ENCODE results near the gene ENAH.

Gene ENAH

GRCh38 chr1:225440380-225441221, 212.3 kb downstream of the ENAH start:
- Mint-ChIP-seq H3K27me3 (no peaks in the 10 kb centered on the region), H3K4me1 (ENCODE audit: low read depth in 2 of 2) (peaks cover 34 to 39% of the 10 kb centered on the region in 2 donors), H3K4me3 (no peak overlapping the region), H3K36me3 (ENCODE audit: insufficient read depth) (peaks cover 12% of the 10 kb centered on the region), H3K27ac (no peak overlapping the region), H3K9me3 (no peaks in the 10 kb centered on the region)
- no peak for DNase-seq
- no peak for ATAC-seq (replicated peaks)

- no peaks in the 10 kb centered on the region for H3K36me3 Mint-ChIP-seq (ENCODE audit: insufficient read depth)
- peak overlapping the region in 1 of 2 donors; percentile 41 for H3K27ac Mint-ChIP-seq
- H3K4me1 Mint-ChIP-seq (ENCODE audit: low read depth in 2 of 2): peaks cover 12 to 15% of the 10 kb centered on the region in 2 donors
- no peaks in the 10 kb centered on the region for H3K9me3 Mint-ChIP-seq
- ATAC-seq (replicated peaks): no peak
- H3K4me3 Mint-ChIP-seq: no peak overlapping the region
- H3K27me3 Mint-ChIP-seq: no peaks in the 10 kb centered on the region
- DNase-seq: no peak
Measured at GRCh38 chr1:225437710-225438437, 215.0 kb downstream of the ENAH start.

All from effector memory CD8-positive, alpha-beta T cell (primary cell).